IMR-90 (cell line): ENCODE data around the gene FLT1.

Experiments used
- BHLHE40 ChIP-seq: fragments of 150-350 bp; IDR thresholded peaks from 2 replicates; pipeline ENCODE4 v1.6.1; 2016; ENCODE audit warnings: mild to moderate bottlenecking, low read depth, low read length
- FOS ChIP-seq: fragments of 150-350 bp; IDR thresholded peaks from 2 replicates; pipeline ENCODE4 v1.6.1; 2016; ENCODE audit warnings: low read depth, low read length
- MAFK ChIP-seq: IDR thresholded peaks from 2 replicates; pipeline ENCODE4 v1.6.1; 2012; ENCODE audit warnings: low read depth, low read length, improper control_type of control experiment
- MAZ ChIP-seq: IDR thresholded peaks from 2 replicates; pipeline ENCODE4 v1.6.1; 2012; ENCODE audit warnings: low read depth, mild to moderate bottlenecking, low read length, improper control_type of control experiment, moderate library complexity, borderline replicate concordance
- NFE2L2 ChIP-seq: fragments of 150-350 bp; IDR thresholded peaks from 2 replicates; pipeline ENCODE4 v1.6.1; 2016; ENCODE audit warnings: low read depth, mild to moderate bottlenecking, low read length
- POLR2A ChIP-seq: IDR thresholded peaks from 2 replicates; pipeline ENCODE4 v1.6.1; 2012; ENCODE audit warnings: mild to moderate bottlenecking, low read depth, low read length
- RAD21 ChIP-seq: IDR thresholded peaks from 2 replicates; pipeline ENCODE4 v1.6.1; 2012; ENCODE audit warnings: low read length, improper control_type of control experiment
- RCOR1 ChIP-seq: IDR thresholded peaks from 2 replicates; pipeline ENCODE4 v1.6.1; 2012; ENCODE audit warnings: mild to moderate bottlenecking, low read length, improper control_type of control experiment; ENCODE audit not compliant: insufficient replicate concordance
- RFX5 ChIP-seq: IDR thresholded peaks from 2 replicates; pipeline ENCODE4 v1.8.0; 2012; ENCODE audit warnings: low read depth, mild to moderate bottlenecking, low read length, moderate library complexity
- TF ChIP-seq, protein P1 (sequence below): conservative IDR thresholded peaks from 2 replicates; pipeline ENCODE4 v1.5.1; 2012; ENCODE audit warnings: mild to moderate bottlenecking, low read depth, low read length, improper control_type of control experiment
- TF ChIP-seq, protein P2 (sequence below): fragments of 150-350 bp; IDR thresholded peaks from 2 replicates; pipeline ENCODE4 v1.6.1; 2017; ENCODE audit warnings: mild to moderate bottlenecking, antibody characterized with exemption, low read length, low read depth

- TF ChIP-seq, protein P1, sequence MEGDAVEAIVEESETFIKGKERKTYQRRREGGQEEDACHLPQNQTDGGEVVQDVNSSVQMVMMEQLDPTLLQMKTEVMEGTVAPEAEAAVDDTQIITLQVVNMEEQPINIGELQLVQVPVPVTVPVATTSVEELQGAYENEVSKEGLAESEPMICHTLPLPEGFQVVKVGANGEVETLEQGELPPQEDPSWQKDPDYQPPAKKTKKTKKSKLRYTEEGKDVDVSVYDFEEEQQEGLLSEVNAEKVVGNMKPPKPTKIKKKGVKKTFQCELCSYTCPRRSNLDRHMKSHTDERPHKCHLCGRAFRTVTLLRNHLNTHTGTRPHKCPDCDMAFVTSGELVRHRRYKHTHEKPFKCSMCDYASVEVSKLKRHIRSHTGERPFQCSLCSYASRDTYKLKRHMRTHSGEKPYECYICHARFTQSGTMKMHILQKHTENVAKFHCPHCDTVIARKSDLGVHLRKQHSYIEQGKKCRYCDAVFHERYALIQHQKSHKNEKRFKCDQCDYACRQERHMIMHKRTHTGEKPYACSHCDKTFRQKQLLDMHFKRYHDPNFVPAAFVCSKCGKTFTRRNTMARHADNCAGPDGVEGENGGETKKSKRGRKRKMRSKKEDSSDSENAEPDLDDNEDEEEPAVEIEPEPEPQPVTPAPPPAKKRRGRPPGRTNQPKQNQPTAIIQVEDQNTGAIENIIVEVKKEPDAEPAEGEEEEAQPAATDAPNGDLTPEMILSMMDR, result no peak
- TF ChIP-seq FOS (no peak), POLR2A (no peak), MAZ (no peak), BHLHE40 (peak; percentile 32; the same call in 1 of the 2 replicates), RAD21 (no peak), RFX5 (no peak), MAFK (no peak), NFE2L2 (no peak), RCOR1 (no peak)
- TF ChIP-seq, protein P2, sequence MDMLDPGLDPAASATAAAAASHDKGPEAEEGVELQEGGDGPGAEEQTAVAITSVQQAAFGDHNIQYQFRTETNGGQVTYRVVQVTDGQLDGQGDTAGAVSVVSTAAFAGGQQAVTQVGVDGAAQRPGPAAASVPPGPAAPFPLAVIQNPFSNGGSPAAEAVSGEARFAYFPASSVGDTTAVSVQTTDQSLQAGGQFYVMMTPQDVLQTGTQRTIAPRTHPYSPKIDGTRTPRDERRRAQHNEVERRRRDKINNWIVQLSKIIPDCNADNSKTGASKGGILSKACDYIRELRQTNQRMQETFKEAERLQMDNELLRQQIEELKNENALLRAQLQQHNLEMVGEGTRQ, result no peak
Measured at GRCh38 chr13:28370448-28370847, 124.5 kb downstream of the FLT1 start.
